ENCODE results near the gene ARL3.

Gene ARL3

GRCh38 chr10:102712843-102713538 lies 1.2 kb downstream of the ARL3 start:
- TF ChIP-seq MAX (IDR thresholded peaks at IDR 0.05; ENCODE audit: low read depth, low read length), result no peak
- TF ChIP-seq POLR2A (IDR thresholded peaks at IDR 0.05; ENCODE audit: extremely low read depth, insufficient read length), result no peak
- no peak for TF ChIP-seq MYC (IDR thresholded peaks at IDR 0.05; ENCODE audit: low read depth, low read length)
- TF ChIP-seq CTCF (IDR thresholded peaks at IDR 0.05; ENCODE audit: low read depth, low read length), result no peak
- no peak for DNase-seq (ENCODE audit: low read depth)
- H3K4me3 ChIP-seq (ENCODE audit: low read depth, low read length), result peak overlapping the region; percentile 69

- TF ChIP-seq CTCF (IDR thresholded peaks at IDR 0.05; ENCODE audit: low read depth, low read length), result no peak
- TF ChIP-seq MYC (IDR thresholded peaks at IDR 0.05; ENCODE audit: low read depth, low read length), result no peak
- TF ChIP-seq MAX (IDR thresholded peaks at IDR 0.05; ENCODE audit: low read depth, low read length), result no peak
- TF ChIP-seq POLR2A (IDR thresholded peaks at IDR 0.05; ENCODE audit: extremely low read depth, insufficient read length), result no peak
- H3K4me3 ChIP-seq (ENCODE audit: low read depth, low read length), result no peak overlapping the region
Observed at GRCh38 chr10:102712089-102712488, 2.1 kb downstream of the ARL3 start.

GRCh38 chr10:102710609-102711008 lies 3.6 kb downstream of the ARL3 start:
- no peak for TF ChIP-seq POLR2A (IDR thresholded peaks at IDR 0.05; ENCODE audit: extremely low read depth, insufficient read length)
- no peak for TF ChIP-seq CTCF (IDR thresholded peaks at IDR 0.05; ENCODE audit: low read depth, low read length)
- no peak for TF ChIP-seq MYC (IDR thresholded peaks at IDR 0.05; ENCODE audit: low read depth, low read length)
- TF ChIP-seq MAX (IDR thresholded peaks at IDR 0.05; ENCODE audit: low read depth, low read length), result no peak
- DNase-seq (ENCODE audit: low read depth), result no peak
- no peak overlapping the region for H3K4me3 ChIP-seq (ENCODE audit: low read depth, low read length)

More at GRCh38 chr10:102712089-102712488, 2.1 kb downstream of the ARL3 start:
- no peak for DNase-seq (ENCODE audit: low read depth)

- TF ChIP-seq MAX (IDR thresholded peaks at IDR 0.05; ENCODE audit: low read depth, low read length), result no peak
- no peak for TF ChIP-seq MYC (IDR thresholded peaks at IDR 0.05; ENCODE audit: low read depth, low read length)
- TF ChIP-seq CTCF (IDR thresholded peaks at IDR 0.05; ENCODE audit: low read depth, low read length), result no peak
- no peak for TF ChIP-seq POLR2A (IDR thresholded peaks at IDR 0.05; ENCODE audit: extremely low read depth, insufficient read length)
- H3K4me3 ChIP-seq (ENCODE audit: low read depth, low read length), result no peak overlapping the region
- no peak for DNase-seq (ENCODE audit: low read depth)
Observed at GRCh38 chr10:102705531-102705930, 8.7 kb downstream of the ARL3 start.

- TF ChIP-seq CTCF (IDR thresholded peaks at IDR 0.05; ENCODE audit: low read depth, low read length), result no peak
- TF ChIP-seq POLR2A (IDR thresholded peaks at IDR 0.05; ENCODE audit: extremely low read depth, insufficient read length), result no peak
- TF ChIP-seq MYC (IDR thresholded peaks at IDR 0.05; ENCODE audit: low read depth, low read length), result no peak
- TF ChIP-seq MAX (IDR thresholded peaks at IDR 0.05; ENCODE audit: low read depth, low read length), result no peak
- DNase-seq (ENCODE audit: low read depth), result no peak
- no peak overlapping the region for H3K4me3 ChIP-seq (ENCODE audit: low read depth, low read length)
Observed at GRCh38 chr10:102704915-102705314, 9.3 kb downstream of the ARL3 start.

All from NB4 (cell line).